ENCODE data around the gene TSEN2.

DNA sequence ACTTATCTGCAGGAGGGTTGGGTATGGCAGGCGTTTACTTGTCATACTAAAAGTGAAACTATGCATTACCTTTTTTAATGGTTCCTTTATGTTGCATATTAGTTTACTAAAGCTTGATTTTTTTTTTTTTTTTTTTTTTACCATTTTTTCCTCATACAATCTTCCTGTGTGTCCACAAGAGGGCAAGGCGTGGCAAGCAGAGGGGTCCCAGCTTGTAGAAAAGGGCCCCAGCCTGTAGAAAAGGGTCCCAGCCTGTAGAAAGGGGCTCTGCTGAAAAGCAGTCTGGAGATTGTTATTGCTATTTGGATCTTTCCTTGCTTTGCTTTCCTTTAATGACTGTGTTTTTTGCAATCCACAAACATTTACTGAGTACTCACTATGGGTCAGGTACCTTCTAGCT, 94.5 kb downstream of the TSEN2 start:
- TF ChIP-seq POLR2AphosphoS5 (IDR thresholded peaks at IDR 0.05) (no peak), POLR2A (IDR thresholded peaks at IDR 0.05) (no peak)
- TF ChIP-seq, protein P1, sequence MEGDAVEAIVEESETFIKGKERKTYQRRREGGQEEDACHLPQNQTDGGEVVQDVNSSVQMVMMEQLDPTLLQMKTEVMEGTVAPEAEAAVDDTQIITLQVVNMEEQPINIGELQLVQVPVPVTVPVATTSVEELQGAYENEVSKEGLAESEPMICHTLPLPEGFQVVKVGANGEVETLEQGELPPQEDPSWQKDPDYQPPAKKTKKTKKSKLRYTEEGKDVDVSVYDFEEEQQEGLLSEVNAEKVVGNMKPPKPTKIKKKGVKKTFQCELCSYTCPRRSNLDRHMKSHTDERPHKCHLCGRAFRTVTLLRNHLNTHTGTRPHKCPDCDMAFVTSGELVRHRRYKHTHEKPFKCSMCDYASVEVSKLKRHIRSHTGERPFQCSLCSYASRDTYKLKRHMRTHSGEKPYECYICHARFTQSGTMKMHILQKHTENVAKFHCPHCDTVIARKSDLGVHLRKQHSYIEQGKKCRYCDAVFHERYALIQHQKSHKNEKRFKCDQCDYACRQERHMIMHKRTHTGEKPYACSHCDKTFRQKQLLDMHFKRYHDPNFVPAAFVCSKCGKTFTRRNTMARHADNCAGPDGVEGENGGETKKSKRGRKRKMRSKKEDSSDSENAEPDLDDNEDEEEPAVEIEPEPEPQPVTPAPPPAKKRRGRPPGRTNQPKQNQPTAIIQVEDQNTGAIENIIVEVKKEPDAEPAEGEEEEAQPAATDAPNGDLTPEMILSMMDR (IDR thresholded peaks at IDR 0.05 in 8 of 11, conservative IDR thresholded peaks at IDR 0.05 in 3 of 11) = no peak

Data from spleen (tissue), 7 donors.